GM21526 (cell line): ENCODE results near the gene CORO2A.

Experiments used
- ATAC-seq: cut with Tn5 transposase; IDR thresholded peaks from one replicate; pipeline ENCODE4 v1.9.1; 2021; ENCODE audit warnings: moderate library complexity; ENCODE audit not compliant: unreplicated experiment, low FRiP score

The CORO2A gene

DNA sequence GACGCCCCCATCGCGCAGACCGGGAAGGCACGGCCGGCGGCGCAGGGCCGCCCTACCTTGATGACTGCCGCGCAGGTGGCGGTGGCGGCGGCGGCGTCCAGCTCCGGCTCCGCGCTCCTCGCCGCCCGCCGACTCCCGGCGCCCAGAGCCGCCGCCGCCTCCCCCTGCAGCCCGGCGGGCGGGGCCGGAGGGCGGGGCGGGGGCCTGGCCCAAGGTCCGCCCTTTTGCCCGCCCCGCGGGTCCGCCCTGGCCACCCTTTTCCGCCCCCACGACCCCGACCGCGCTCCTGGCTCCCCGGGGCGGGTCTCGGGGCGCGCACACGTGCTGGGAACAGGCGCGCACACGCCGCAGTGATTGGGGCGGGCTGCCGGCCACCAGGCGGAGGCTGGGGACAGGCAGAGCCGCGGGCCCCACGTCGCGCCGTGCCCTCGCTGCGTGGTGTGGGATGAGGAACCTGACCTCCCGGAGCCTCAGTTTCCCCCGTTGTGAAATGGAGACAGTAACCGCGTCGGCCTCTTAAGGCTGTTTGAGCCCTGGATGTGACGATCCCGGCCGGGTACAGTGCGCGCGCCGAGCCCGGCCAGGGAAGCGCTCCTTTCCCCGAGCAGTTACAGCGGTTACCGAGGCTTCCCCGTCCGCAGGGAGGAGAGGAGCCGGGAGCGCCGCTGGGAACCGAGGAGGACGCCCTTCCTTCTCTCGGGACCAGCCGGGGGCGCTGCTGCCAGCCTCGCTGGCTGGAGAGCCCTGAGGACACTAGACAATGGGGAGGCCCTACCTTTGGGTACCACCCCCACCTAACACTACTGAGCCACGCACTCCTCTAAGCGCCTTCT lies at the start of gene CORO2A:
Gene CORO2A (minus strand): TSS at position 135 of the 833 bp plus-strand sequence. CDS start 34,977 bp downstream, outside the sequence.
- peak; percentile 68 for ATAC-seq

DNA sequence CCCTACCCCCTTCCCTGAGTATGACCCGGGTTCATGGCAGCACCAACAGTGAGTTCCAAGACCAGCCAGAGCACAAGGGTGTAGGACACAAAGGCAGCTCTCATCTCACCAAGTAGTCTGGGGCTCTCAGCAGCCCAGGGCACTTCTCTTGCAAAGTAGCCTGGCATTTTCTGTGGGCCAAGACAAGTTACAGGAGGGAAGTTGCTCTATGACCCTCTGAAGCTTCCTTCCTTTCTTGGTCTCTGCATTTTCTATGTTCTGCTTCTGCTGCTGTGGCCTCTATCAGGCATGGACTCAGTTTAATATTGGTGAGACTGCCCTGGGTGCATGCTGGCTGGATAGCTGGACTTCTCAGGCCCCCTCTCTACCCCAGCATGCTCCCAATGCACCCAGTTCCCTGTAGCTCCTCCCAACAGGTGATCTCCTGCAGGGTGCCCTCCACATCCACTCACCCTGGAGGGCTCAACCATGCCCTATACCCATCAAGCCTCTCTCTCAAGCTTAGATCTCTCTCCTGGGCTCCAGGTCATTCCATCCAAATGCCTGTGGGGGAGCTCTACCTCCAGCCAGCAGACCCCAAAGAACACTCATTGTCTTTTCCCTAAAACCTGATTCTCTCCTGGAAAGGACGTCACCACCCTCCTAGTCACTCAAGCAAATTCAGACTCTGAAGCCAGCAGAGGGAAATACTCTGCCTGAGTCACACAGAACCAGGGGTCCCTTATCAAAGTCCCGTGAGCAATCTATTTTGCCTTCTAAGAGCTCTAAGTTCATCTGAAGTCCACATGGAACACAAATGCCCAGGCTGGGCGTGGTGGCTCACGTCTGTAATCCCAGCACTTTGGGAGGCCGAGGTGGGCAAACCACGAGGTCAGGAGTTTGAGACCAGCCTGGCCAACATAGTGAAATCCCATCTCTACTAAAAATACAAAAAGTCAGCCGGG lies 49.2 kb upstream of the CORO2A start:
- no peak for ATAC-seq

- no peak for ATAC-seq
Measured at GRCh38 chr9:98240475-98240874, 48.0 kb upstream of the CORO2A start.

GRCh38 chr9:98236901-98237487 lies 44.6 kb upstream of the CORO2A start:
- ATAC-seq: no peak

DNA sequence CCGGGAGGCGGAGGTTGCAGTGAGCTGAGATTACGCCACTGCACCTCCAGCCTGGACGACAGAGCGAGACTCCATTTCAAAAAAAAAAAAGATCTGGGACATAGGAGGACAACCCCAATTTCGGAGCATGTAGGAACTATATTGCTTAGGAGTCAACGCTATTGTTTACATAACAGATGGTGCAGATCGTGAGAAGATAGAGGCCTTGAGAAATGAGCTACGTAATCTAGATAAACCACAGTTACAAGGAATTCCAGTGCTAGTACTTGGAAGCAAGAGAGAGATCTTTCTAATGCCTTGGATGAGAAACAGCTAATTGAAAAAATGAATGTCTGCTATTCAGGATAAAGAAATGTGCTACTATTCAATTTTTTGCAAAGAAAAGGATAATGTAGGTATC lies 42.7 kb upstream of the CORO2A start:
- no peak for ATAC-seq

DNA sequence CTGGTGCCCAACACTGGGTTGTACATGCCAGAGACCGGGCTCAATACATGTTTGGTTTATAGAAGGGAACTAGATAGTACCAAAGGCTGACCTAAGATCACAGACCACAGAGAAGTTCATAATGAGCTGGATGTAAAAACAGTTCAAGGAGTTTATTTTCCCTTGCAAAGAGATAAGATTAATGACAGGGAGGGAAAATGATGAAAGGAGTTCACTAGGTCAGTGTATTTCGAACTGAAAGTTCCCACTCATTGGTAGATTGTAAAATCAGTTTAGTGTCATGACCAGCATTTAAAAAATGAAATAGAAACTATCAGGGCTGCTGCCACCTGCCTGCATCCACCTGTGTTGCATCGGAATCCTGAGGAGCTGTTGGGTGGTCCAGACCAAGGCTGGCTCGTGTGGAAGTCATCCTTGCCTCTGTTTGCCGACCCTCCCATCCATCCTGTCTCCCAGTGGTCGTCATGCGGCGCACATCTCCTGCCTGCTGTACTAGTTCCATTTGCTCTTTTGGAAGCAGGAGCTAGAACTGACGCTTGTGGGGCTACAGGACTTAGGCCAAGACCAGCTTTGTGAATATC lies 41.9 kb upstream of the CORO2A start:
- ATAC-seq: no peak

- no peak for ATAC-seq
Measured at GRCh38 chr9:98232926-98233325, 40.5 kb upstream of the CORO2A start.

DNA sequence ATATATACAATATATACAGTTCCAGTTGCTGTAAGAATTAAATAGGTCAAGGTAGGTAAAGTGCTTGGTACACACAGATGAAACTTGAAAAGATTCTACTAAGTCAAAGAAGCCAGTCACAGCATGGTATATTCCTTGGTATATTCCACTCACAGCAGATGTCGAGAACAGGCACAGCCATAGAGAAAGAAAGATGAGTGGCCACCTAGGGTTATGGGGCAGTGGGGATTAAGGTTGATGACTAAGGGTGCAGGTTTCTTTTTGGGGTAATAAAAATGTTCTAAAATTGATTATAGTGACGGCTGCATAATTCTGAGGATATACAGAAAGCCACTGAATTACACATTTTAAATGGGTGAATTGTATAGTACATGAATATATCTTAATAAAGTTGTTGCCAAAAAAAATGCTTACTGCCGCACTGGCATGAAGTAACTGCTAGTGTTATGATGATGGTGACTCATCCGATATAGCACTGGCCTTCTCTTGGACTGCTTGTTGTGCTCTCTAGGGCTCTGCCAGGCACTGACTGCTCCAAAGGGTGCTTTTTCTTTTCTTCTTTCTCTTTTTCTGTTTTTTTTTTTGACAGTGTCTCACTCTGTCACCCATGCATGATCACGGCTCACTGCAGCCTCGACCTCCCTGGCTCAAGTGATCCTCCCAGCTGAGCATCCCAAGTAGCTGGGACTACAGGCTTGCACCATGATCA lies 39.5 kb upstream of the CORO2A start:
- no peak for ATAC-seq

GRCh38 chr9:98230789-98231188 lies 38.4 kb upstream of the CORO2A start:
- ATAC-seq: no peak

GRCh38 chr9:98230304-98230703 lies 37.9 kb upstream of the CORO2A start:
- ATAC-seq: no peak

- no peak for ATAC-seq
Measured at GRCh38 chr9:98229620-98230019, 37.2 kb upstream of the CORO2A start.

- no peak for ATAC-seq
Measured at GRCh38 chr9:98229090-98229395, 36.6 kb upstream of the CORO2A start.

GRCh38 chr9:98228392-98229089 lies 36.1 kb upstream of the CORO2A start:
- ATAC-seq: no peak

DNA sequence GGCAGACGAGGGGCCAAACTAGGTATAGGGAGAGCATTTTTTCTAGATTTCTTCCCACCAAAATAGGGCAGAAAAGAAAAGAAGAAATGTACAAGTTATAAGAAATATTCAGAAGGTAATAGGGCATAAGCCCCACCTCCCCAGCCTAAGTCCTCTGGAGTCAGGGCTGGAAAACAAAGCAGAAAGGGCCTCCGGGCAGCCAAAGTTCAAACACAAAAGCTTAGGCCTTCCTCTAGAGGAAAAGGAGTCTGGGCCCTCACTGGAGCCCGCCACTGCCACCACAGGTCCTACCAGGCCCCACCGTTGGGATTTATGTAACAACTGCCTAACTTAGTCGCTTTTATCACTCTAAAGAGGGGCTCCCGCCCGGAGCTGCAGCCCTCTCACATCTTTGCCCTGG lies 35.4 kb upstream of the CORO2A start:
- no peak for ATAC-seq

DNA sequence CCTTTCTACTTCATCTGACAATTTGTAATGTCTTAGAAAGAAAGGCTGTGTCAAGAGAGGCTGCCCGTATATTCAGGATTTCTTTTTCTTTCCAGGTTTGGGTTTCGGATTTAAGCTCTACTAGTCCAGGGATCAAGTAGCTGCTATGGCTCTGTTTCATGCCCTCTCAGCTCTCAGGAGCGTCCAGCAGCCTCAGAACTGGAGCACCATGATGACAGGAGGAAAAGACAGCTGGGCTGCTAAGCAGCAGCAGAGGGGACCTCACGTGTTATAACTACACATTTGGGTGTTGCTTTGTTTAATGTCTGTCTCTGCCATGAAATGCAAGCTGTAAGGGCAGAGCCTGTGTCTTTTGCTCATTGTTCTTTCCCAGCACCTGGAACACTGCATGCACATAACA lies 34.5 kb upstream of the CORO2A start:
- ATAC-seq: no peak

- ATAC-seq: no peak
Measured at GRCh38 chr9:98226516-98226915, 34.1 kb upstream of the CORO2A start.

DNA sequence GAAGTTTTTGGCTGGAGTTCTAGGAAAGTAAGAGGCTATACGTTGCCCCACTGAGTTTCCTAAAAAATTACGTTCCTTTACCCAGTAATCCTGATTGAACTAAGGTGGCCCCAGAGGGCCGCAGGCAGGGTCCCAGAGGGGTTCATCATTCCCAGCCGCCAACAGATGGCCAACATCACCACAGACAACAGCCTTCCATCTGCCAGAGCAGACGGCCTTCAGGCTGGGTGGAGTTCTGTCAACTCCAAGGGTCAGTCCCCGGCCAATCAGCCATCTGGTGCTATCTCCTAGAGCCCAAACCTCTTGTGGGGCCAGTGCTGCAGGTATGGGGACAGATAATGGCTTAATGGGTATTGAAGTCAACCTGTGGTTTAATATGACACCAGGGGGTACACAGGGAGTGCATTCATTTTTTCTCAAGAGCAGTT lies 32.6 kb upstream of the CORO2A start:
- no peak for ATAC-seq

- ATAC-seq: no peak
Measured at GRCh38 chr9:98222885-98223691, 30.7 kb upstream of the CORO2A start.

GRCh38 chr9:98220911-98221310 lies 28.5 kb upstream of the CORO2A start:
- no peak for ATAC-seq
